AG10803 (cell line): ENCODE measurements around the gene CITED1.

Source experiments
- DNase-seq: peaks from one replicate; pipeline ENCODE4 v3.0.0; 2010; ENCODE audit warnings: low read depth
- H3K4me3 ChIP-seq: 2 replicates; pipeline ENCODE4 v1.5.1; 2011; ENCODE audit warnings: mild to moderate bottlenecking, low read length, control low read depth
- CTCF ChIP-seq: conservative IDR thresholded peaks from 2 replicates; pipeline ENCODE4 v1.5.1; 2011; ENCODE audit warnings: mild to moderate bottlenecking, low read length, control low read depth, inconsistent platforms

The CITED1 gene

GRCh38 chrX:72270316-72270866 lies 35.3 kb downstream of the CITED1 start:
- DNase-seq: no peak
- TF ChIP-seq CTCF: no peak

DNA sequence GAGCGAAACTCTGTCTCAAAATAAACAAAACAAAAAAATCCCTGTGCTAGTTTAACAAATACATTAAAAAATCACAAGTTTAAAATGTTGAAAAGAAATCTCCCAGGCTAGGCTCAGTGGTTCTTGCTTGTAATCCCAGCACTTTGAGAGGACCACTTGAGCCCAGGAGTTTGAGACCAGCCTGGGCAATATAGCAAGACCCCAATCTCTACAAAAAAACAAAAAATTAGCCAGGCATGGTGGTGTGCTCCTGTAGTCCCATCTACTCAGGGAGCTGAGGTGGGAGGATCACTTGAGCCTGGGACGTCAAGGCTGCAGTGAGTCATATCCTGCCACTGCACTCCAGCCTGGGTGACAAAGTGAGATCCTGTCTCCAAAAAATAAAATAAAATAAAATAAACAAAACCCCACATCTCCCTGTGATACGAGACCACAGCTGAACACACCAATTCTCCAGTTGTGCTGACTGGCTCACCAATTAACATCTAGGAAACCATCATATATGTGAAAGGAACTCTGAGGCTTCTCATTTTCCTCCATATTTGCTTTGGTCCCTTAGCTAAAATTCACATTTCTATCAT lies 36.0 kb downstream of the CITED1 start:
- no peak overlapping the region for H3K4me3 ChIP-seq
- DNase-seq: peak; percentile 41
- no peak for TF ChIP-seq CTCF

More at GRCh38 chrX:72270316-72270866, 35.3 kb downstream of the CITED1 start:
- no peak overlapping the region for H3K4me3 ChIP-seq

- TF ChIP-seq CTCF: no peak
- DNase-seq: peak; percentile 37
- no peak overlapping the region for H3K4me3 ChIP-seq
Measured at GRCh38 chrX:72268597-72269365, 36.9 kb downstream of the CITED1 start.

- DNase-seq: no peak
- H3K4me3 ChIP-seq: no peak overlapping the region
- no peak for TF ChIP-seq CTCF
Measured at GRCh38 chrX:72265263-72265662, 40.5 kb downstream of the CITED1 start.

GRCh38 chrX:72262077-72262476 lies 43.6 kb downstream of the CITED1 start:
- TF ChIP-seq CTCF: no peak
- no peak for DNase-seq
- H3K4me3 ChIP-seq: no peak overlapping the region

DNA sequence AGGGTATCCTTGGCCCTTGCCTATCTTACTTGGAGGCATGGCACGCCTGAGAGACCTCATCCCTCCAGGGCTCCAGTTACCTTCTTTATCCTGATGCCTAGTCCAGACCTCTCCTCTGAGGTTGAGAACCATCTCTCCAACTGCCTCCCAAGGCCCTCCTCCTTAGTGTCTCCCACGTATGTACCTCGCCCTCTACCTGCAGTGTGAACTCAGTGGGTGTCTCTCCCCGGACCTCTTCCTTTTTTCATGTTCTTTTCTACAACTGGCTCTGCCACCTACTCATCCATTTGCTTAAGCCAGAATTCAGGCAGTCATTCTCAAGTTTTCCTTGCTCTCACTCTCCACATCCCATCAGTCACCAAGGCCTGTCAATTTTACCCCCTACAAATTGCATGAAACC lies 45.3 kb downstream of the CITED1 start:
- TF ChIP-seq CTCF: no peak
- H3K4me3 ChIP-seq: no peak overlapping the region
- DNase-seq: no peak

DNA sequence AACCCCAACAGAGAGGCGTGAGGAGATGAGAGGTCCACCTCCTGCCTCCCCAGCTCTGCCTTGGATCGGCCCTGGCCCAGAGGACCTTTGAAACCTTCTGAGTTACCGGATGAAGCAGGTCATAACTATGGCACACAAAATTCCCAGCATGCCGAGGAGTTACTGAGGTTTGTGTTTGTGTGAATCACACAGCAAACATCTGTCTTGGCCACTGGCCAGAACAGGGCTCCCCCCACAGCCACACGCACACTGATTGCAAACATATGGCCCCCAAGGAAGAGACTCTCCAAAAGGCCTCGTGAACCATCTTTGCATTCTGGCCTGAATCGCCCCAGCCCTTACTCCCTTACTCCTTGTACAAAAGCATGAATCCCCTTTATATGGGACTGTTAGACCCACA lies 47.5 kb downstream of the CITED1 start:
- H3K4me3 ChIP-seq: no peak overlapping the region
- no peak for TF ChIP-seq CTCF
- DNase-seq: peak; percentile 80
